ENCODE data around the gene SCARB1. TPM values are rescaled to one million over a fixed set of nuclear protein-coding genes. Genes with fewer than 3 reads are reported as not detected.

The SCARB1 gene
- total RNA-seq, 1 donor from 2014 or later: 16.9 TPM

DNA sequence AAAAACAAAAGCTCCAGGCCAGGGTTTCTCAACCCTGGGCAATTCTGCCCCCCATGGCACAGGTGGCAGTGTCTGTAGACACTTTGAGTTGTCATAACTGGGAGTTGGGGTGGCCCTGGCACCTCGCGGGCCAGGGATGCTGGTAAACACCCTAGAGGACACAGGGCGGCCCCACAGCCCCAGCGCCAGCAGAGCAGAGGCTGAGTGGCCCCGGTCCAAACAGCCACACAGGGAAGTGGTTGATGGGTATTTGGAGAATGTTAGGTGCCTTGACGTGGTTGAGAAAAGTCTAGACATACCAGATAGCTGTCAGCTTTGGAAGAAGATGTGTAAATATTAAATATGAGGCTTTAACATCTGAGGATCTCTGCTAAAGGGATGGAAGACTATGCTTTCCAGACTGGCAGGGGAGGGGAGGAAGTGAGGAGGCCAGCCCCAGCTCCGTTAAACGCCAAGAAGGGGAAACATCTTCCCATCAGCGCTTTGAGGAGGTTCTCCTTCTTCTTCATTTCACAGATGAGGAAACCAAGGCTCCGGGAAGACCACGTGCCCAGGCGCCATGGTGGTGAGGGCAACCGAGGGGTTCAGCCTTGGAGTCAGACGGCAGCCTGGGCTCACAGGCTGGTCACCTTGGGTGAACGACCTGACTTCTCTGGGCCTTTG, 103.7 kb downstream of the SCARB1 start:
- Mint-ChIP-seq H3K36me3 (ENCODE audit: low read depth, unreplicated experiment) (no peaks in the 10 kb centered on the region), H3K9me3 (ENCODE audit: unreplicated experiment) (no peaks in the 10 kb centered on the region), H3K4me3 (ENCODE audit: unreplicated experiment) (no peak overlapping the region), H3K4me1 (ENCODE audit: unreplicated experiment) (peaks cover 4% of the 10 kb centered on the region), H3K27me3 (ENCODE audit: unreplicated experiment) (peaks cover 17% of the 10 kb centered on the region), H3K27ac (ENCODE audit: unreplicated experiment) (no peak overlapping the region)
- TF ChIP-seq, protein P1, sequence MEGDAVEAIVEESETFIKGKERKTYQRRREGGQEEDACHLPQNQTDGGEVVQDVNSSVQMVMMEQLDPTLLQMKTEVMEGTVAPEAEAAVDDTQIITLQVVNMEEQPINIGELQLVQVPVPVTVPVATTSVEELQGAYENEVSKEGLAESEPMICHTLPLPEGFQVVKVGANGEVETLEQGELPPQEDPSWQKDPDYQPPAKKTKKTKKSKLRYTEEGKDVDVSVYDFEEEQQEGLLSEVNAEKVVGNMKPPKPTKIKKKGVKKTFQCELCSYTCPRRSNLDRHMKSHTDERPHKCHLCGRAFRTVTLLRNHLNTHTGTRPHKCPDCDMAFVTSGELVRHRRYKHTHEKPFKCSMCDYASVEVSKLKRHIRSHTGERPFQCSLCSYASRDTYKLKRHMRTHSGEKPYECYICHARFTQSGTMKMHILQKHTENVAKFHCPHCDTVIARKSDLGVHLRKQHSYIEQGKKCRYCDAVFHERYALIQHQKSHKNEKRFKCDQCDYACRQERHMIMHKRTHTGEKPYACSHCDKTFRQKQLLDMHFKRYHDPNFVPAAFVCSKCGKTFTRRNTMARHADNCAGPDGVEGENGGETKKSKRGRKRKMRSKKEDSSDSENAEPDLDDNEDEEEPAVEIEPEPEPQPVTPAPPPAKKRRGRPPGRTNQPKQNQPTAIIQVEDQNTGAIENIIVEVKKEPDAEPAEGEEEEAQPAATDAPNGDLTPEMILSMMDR (IDR thresholded peaks at IDR 0.05; ENCODE audit: unreplicated experiment): no peak
- no peak for DNase-seq (ENCODE audit: low spot score)

DNA sequence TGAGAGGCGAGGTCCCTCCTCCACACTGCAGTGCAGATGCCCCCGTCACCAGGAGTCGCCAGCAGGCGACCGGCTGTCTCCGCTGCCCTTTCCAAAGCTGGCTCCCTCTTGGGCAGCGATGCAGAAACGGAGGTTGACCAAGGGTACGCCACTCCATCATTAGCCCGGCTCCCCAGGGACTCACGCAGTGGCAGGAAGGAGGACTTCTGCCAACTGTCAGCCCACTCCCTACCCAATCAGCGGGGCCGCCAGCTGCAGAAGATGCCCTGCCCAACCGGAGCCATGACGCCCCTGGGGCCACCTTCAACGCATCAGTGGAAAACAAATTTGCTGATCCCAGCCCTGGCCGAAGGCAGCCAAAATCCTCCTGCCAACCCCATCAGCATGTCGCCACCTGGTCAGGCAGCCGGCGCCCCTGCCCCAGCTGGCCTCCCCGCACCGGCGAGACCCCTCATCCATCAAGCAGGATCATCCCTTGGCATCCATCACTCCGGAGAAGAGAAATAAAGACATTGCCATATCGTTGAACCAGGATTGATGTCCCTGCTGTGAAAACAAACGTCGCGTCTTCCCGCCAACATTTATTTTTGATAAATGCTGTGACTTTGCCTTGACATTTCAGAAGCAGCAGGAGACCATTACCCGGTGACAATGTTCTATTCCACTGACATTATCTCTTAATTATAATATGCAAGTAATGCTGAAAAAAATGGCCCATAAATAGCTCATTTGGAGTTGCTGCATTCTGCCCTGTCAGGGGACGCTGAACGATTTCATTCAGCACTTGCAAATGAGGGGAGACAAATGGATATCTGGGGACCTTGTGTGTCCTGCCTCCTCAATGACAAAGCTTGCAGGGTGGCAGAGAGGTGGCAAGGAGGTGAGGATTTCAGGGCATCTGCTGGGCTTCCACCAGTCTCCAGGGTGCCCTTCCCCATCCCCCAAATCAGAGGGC, 105.1 kb downstream of the SCARB1 start:
- Mint-ChIP-seq H3K9me3 (ENCODE audit: unreplicated experiment) (no peaks in the 10 kb centered on the region), H3K27ac (ENCODE audit: unreplicated experiment) (no peak overlapping the region), H3K4me1 (ENCODE audit: unreplicated experiment) (peaks cover 4% of the 10 kb centered on the region), H3K27me3 (ENCODE audit: unreplicated experiment) (peaks cover 17% of the 10 kb centered on the region), H3K36me3 (ENCODE audit: low read depth, unreplicated experiment) (no peaks in the 10 kb centered on the region), H3K4me3 (ENCODE audit: unreplicated experiment) (no peak overlapping the region)
- no peak for DNase-seq (ENCODE audit: low spot score)
- TF ChIP-seq, protein P1 (IDR thresholded peaks at IDR 0.05; ENCODE audit: unreplicated experiment): no peak

DNA sequence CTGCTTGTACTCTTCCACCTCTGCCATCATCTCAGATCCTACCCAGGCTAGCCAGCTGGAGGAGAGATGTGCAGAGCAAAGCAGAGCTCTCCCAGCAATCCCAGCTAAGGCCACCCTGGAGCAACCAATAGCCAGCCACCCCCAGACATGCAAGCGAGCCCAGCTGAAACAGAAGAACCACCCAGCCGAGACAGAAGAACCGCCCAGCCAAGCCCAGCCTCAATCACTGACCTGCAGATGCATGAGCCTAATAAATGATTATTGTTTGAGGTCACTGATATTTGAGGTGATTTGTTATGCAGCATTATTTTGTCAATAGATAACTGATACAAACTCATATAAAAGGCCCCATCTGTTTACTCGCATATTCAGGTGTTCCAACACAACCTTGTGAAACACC, 106.3 kb downstream of the SCARB1 start:
- Mint-ChIP-seq H3K27me3 (ENCODE audit: unreplicated experiment) (peaks cover 14% of the 10 kb centered on the region), H3K4me3 (ENCODE audit: unreplicated experiment) (peak overlapping the region; percentile 33), H3K27ac (ENCODE audit: unreplicated experiment) (no peak overlapping the region)

DNA sequence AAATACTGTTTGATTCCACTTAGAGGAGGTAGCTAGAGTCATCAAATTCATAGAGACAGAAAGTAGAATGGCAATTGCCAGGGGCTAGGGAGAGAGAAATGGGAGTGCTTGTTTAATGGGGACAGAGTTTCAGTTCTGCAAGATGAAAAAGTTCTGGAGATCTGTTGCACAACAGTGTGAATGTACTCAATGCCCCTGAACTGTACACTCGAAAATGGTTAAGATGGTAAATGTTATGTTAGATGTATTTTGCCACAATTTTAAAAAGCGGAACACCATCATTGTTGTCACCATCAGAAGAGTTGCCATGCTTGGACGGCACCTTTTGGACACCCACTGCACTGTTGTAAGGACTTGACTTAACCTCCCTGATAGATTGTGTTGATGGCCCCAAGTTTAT, 106.9 kb downstream of the SCARB1 start:
- Mint-ChIP-seq H3K4me1 (ENCODE audit: unreplicated experiment) (peaks cover 4% of the 10 kb centered on the region), H3K4me3 (ENCODE audit: unreplicated experiment) (no peak overlapping the region), H3K9me3 (ENCODE audit: unreplicated experiment) (no peaks in the 10 kb centered on the region), H3K27me3 (ENCODE audit: unreplicated experiment) (peaks cover 13% of the 10 kb centered on the region), H3K27ac (ENCODE audit: unreplicated experiment) (no peak overlapping the region), H3K36me3 (ENCODE audit: low read depth, unreplicated experiment) (no peaks in the 10 kb centered on the region)
- DNase-seq (ENCODE audit: low spot score): no peak
- TF ChIP-seq, protein P1 (IDR thresholded peaks at IDR 0.05; ENCODE audit: unreplicated experiment): no peak

More for the DNA sequence above, 106.3 kb downstream of the SCARB1 start:
- Mint-ChIP-seq H3K9me3 (ENCODE audit: unreplicated experiment) (no peaks in the 10 kb centered on the region), H3K4me1 (ENCODE audit: unreplicated experiment) (peaks cover 4% of the 10 kb centered on the region), H3K36me3 (ENCODE audit: low read depth, unreplicated experiment) (no peaks in the 10 kb centered on the region)
- no peak for DNase-seq (ENCODE audit: low spot score)
- TF ChIP-seq, protein P1 (IDR thresholded peaks at IDR 0.05; ENCODE audit: unreplicated experiment): no peak

Data from endothelial cell (in vitro differentiated cells).